ENCODE measurements around the gene IGFBP2.

Gene IGFBP2

GRCh38 chr2:216643986-216644659, 10.9 kb downstream of the IGFBP2 start:
- DNase-seq = no peak

- no peak for DNase-seq
These were observed 11.8 kb downstream of the IGFBP2 start for GRCh38 chr2:216644842-216645635.

- DNase-seq = no peak
These were observed 12.4 kb downstream of the IGFBP2 start for GRCh38 chr2:216645636-216645950.

GRCh38 chr2:216646116-216646515, 12.9 kb downstream of the IGFBP2 start:
- no peak for DNase-seq

- DNase-seq = no peak
These were observed 14.9 kb downstream of the IGFBP2 start for GRCh38 chr2:216648105-216648504.

- DNase-seq = no peak
These were observed 16.4 kb downstream of the IGFBP2 start for GRCh38 chr2:216649574-216649973.

- no peak for DNase-seq
These were observed 17.5 kb downstream of the IGFBP2 start for GRCh38 chr2:216650626-216651257.

- no peak for DNase-seq
These were observed 18.2 kb downstream of the IGFBP2 start for GRCh38 chr2:216651351-216651881.

- DNase-seq = no peak
These were observed 19.3 kb downstream of the IGFBP2 start for GRCh38 chr2:216652566-216652965.

GRCh38 chr2:216653093-216653799, 20.0 kb downstream of the IGFBP2 start:
- no peak for DNase-seq

- DNase-seq = no peak
These were observed 20.7 kb downstream of the IGFBP2 start for GRCh38 chr2:216653931-216654365.

GRCh38 chr2:216654528-216655052, 21.4 kb downstream of the IGFBP2 start:
- DNase-seq = no peak

GRCh38 chr2:216657086-216657855, 24.1 kb downstream of the IGFBP2 start:
- DNase-seq = no peak

- no peak for DNase-seq
These were observed 24.8 kb downstream of the IGFBP2 start for GRCh38 chr2:216657980-216658379.

- no peak for DNase-seq
These were observed 25.5 kb downstream of the IGFBP2 start for GRCh38 chr2:216658757-216659156.

- no peak for DNase-seq
These were observed 26.1 kb downstream of the IGFBP2 start for GRCh38 chr2:216659276-216659675.

GRCh38 chr2:216660496-216660895, 27.3 kb downstream of the IGFBP2 start:
- DNase-seq = no peak

- no peak for DNase-seq
These were observed 27.8 kb downstream of the IGFBP2 start for GRCh38 chr2:216661051-216661450.

- DNase-seq = no peak
These were observed 28.6 kb downstream of the IGFBP2 start for GRCh38 chr2:216661639-216662375.

- DNase-seq = no peak
These were observed 29.9 kb downstream of the IGFBP2 start for GRCh38 chr2:216663106-216663505.

- no peak for DNase-seq
These were observed 30.6 kb downstream of the IGFBP2 start for GRCh38 chr2:216663846-216664245.

Measured in activated CD4-positive, alpha-beta T cell treated with anti-CD3 and anti-CD28 coated beads for 4 hours (primary cell).